Hepatocyte (in vitro differentiated cells): ENCODE results near the gene CMTM6. TPM values are rescaled to one million over a fixed set of nuclear protein-coding genes. Genes with fewer than 3 reads are reported as not detected.

Source experiments
- DNase-seq: peaks from one replicate; pipeline ENCODE4 v3.0.0-alpha.2; 2016; ENCODE audit warnings: low spot score
- H2AFZ ChIP-seq: fragments of 200-600 bp; sonication (generic); 2 replicates; pipeline ENCODE4 v1.6.0; 2016; ENCODE audit warnings: antibody characterized with exemption, mild to moderate bottlenecking
- H3K27ac ChIP-seq: fragments of 200-600 bp; sonication (generic); 2 replicates; pipeline ENCODE4 v1.5.1; 2016; ENCODE audit warnings: mild to moderate bottlenecking
- H3K27me3 ChIP-seq: fragments of 200-600 bp; sonication (generic); 2 replicates; pipeline ENCODE4 v1.6.1; 2016
- H3K36me3 ChIP-seq: fragments of 200-600 bp; sonication (generic); replicated peaks from 2 replicates; pipeline ENCODE4 v1.5.1; 2016; ENCODE audit warnings: low read depth; ENCODE audit not compliant: insufficient read depth
- H3K4me1 ChIP-seq: fragments of 200-600 bp; sonication (generic); 2 replicates; pipeline ENCODE4 v1.5.1; 2016; ENCODE audit warnings: mild to moderate bottlenecking, moderate library complexity; ENCODE audit not compliant: insufficient read depth
- H3K4me2 ChIP-seq: fragments of 200-600 bp; sonication (generic); 2 replicates; pipeline ENCODE4 v1.6.0; 2016
- H3K4me3 ChIP-seq: fragments of 200-600 bp; sonication (generic); 2 replicates; pipeline ENCODE4 v1.5.1; 2016; ENCODE audit warnings: mild to moderate bottlenecking
- H3K79me2 ChIP-seq: fragments of 200-600 bp; sonication (generic); 2 replicates; pipeline ENCODE4 v1.6.0; 2017; ENCODE audit warnings: mild to moderate bottlenecking
- H3K9me2 ChIP-seq: fragments of 200-600 bp; sonication (generic); replicated peaks from 2 replicates; pipeline ENCODE4 v1.6.0; 2017; ENCODE audit warnings: mild to moderate bottlenecking; ENCODE audit not compliant: insufficient read depth
- H3K9me3 ChIP-seq: fragments of 200-600 bp; sonication (generic); 2 replicates; pipeline ENCODE4 v1.5.1; 2016; ENCODE audit warnings: low read depth, mild to moderate bottlenecking
- H4K20me1 ChIP-seq: fragments of 200-600 bp; sonication (generic); 2 replicates; pipeline ENCODE4 v1.6.0; 2016; ENCODE audit warnings: mild to moderate bottlenecking; ENCODE audit not compliant: insufficient read depth, poor library complexity, severe bottlenecking
- CTCF ChIP-seq: fragments of 200-600 bp; sonication (generic); IDR thresholded peaks from 2 replicates; pipeline ENCODE4 v1.5.1; 2016; ENCODE audit warnings: antibody characterized with exemption, mild to moderate bottlenecking; ENCODE audit not compliant: poor library complexity
- EZH2 ChIP-seq: fragments of 200-600 bp; sonication (generic); IDR thresholded peaks from 2 replicates; pipeline ENCODE4 v1.6.1; 2016; ENCODE audit warnings: antibody characterized with exemption, mild to moderate bottlenecking, borderline replicate concordance
- EZH2phosphoT487 ChIP-seq: fragments of 200-600 bp; sonication (generic); IDR thresholded peaks from one replicate; pipeline ENCODE4 v1.6.1; 2018; ENCODE audit warnings: antibody characterized with exemption, mild to moderate bottlenecking, low read depth, moderate library complexity; ENCODE audit not compliant: unreplicated experiment, severe bottlenecking
- WGBS: methylation state at CpG from one replicate; pipeline ENCODE4 v1.1.6; 2016; ENCODE audit warnings: low lambda C conversion rate; ENCODE audit errors: missing lambda C conversion rate; 5-methylcytosine and 5-hydroxymethylcytosine counted together
- polyA plus RNA-seq: library from polyadenylated mRNA; unstranded; fragments of >200 nt; fragmentation: Nextera tagmentation; extraction: Ambion mirVana; gene quantifications from 2 replicates; pipeline ENCODE4 v1.2.1, GENCODE V29; 2016
- total RNA-seq: library from RNA; depleted of rRNA; stranded (reverse); fragments of >200 nt; gene quantifications from 2 replicates; pipeline ENCODE4 v1.2.3, GENCODE V29; 2014

CMTM6 gene
- total and polyA plus RNA-seq, 2 experiments from 2014 or later: 82.7 to 133 TPM

- no peaks in the 10 kb centered on the region for H3K36me3 ChIP-seq
- DNase-seq: no peak
- peaks cover 9% of the 10 kb centered on the region for H3K4me1 ChIP-seq
- H3K4me2 ChIP-seq: peak overlapping the region; percentile 77
- no peak overlapping the region for H3K27ac ChIP-seq
- no peaks in the 10 kb centered on the region for H3K9me3 ChIP-seq
- H2AFZ ChIP-seq: no peak overlapping the region
- peaks cover 12% of the 10 kb centered on the region for H4K20me1 ChIP-seq
- H3K79me2 ChIP-seq: peaks cover 69% of the 10 kb centered on the region
- H3K4me3 ChIP-seq: no peak overlapping the region
- no peaks in the 10 kb centered on the region for H3K9me2 ChIP-seq
- no peak for TF ChIP-seq EZH2
- TF ChIP-seq EZH2phosphoT487: no peak
- no peak for TF ChIP-seq CTCF
- no peaks in the 10 kb centered on the region for H3K27me3 ChIP-seq
- 78% methylated on average over 2 of the region's 2 CpGs for WGBS
These were observed 3.1 kb downstream of the CMTM6 start for GRCh38 chr3:32499585-32499984.

- no peaks in the 10 kb centered on the region for H3K27me3 ChIP-seq
- no peak overlapping the region for H3K27ac ChIP-seq
- WGBS: 80% methylated on average over 3 of the region's 3 CpGs
- no peaks in the 10 kb centered on the region for H3K9me3 ChIP-seq
- peaks cover 12% of the 10 kb centered on the region for H4K20me1 ChIP-seq
- peaks cover 75% of the 10 kb centered on the region for H3K79me2 ChIP-seq
- TF ChIP-seq CTCF (no peak), EZH2phosphoT487 (no peak), EZH2 (no peak)
- H3K4me1 ChIP-seq: peaks cover 11% of the 10 kb centered on the region
- H2AFZ ChIP-seq: no peak overlapping the region
- H3K9me2 ChIP-seq: no peaks in the 10 kb centered on the region
- peak overlapping the region; percentile 77 for H3K4me2 ChIP-seq
- H3K4me3 ChIP-seq: no peak overlapping the region
- DNase-seq: no peak
- no peaks in the 10 kb centered on the region for H3K36me3 ChIP-seq
These were observed 3.7 kb downstream of the CMTM6 start for GRCh38 chr3:32498992-32499391.

- H3K9me2 ChIP-seq: no peaks in the 10 kb centered on the region
- H3K9me3 ChIP-seq: no peaks in the 10 kb centered on the region
- H3K4me2 ChIP-seq: no peak overlapping the region
- H2AFZ ChIP-seq: no peak overlapping the region
- H3K4me3 ChIP-seq: no peak overlapping the region
- H3K36me3 ChIP-seq: no peaks in the 10 kb centered on the region
- no peak overlapping the region for H3K27ac ChIP-seq
- TF ChIP-seq EZH2 (no peak), CTCF (no peak), EZH2phosphoT487 (no peak)
- no peak for DNase-seq
- no peaks in the 10 kb centered on the region for H3K27me3 ChIP-seq
- peaks cover 19% of the 10 kb centered on the region for H3K4me1 ChIP-seq
- H4K20me1 ChIP-seq: peaks cover 19% of the 10 kb centered on the region
- peaks cover 82% of the 10 kb centered on the region for H3K79me2 ChIP-seq
- 67% methylated on average over 3 of the region's 3 CpGs for WGBS
These were observed 4.4 kb downstream of the CMTM6 start for GRCh38 chr3:32498252-32498651.

- H3K36me3 ChIP-seq: no peaks in the 10 kb centered on the region
- H3K9me2 ChIP-seq: no peaks in the 10 kb centered on the region
- H3K9me3 ChIP-seq: no peaks in the 10 kb centered on the region
- TF ChIP-seq CTCF (no peak), EZH2 (no peak), EZH2phosphoT487 (no peak)
- no peak overlapping the region for H3K4me2 ChIP-seq
- H2AFZ ChIP-seq: no peak overlapping the region
- peak overlapping the region; percentile 7 for H3K27ac ChIP-seq
- H3K79me2 ChIP-seq: peaks cover 95% of the 10 kb centered on the region
- H4K20me1 ChIP-seq: peaks cover 27% of the 10 kb centered on the region
- H3K4me3 ChIP-seq: no peak overlapping the region
- no peaks in the 10 kb centered on the region for H3K27me3 ChIP-seq
- peaks cover 27% of the 10 kb centered on the region for H3K4me1 ChIP-seq
- 80% methylated on average over 2 of the region's 2 CpGs for WGBS
- DNase-seq: no peak
These were observed 7.0 kb downstream of the CMTM6 start for GRCh38 chr3:32495609-32496008.
